GM08714 (cell line): ENCODE measurements around the gene SOHLH1.

ENCODE experiments used
- H3K4me3 ChIP-seq: fragments of 200-500 bp; sonication (Bioruptor generic); 2 replicates; pipeline ENCODE4 v1.5.1; 2014; ENCODE audit warnings: mild to moderate bottlenecking, low read length, inconsistent platforms
- ZNF274 ChIP-seq: IDR thresholded peaks from 2 replicates; pipeline ENCODE4 v1.6.1; 2012; ENCODE audit warnings: mild to moderate bottlenecking, low read depth, low read length

The SOHLH1 gene

GRCh38 chr9:135660407-135660806 lies 38.9 kb downstream of the SOHLH1 start:
- no peak for TF ChIP-seq ZNF274
- H3K4me3 ChIP-seq, result no peak overlapping the region

- TF ChIP-seq ZNF274, result no peak
- H3K4me3 ChIP-seq, result no peak overlapping the region
Measured at GRCh38 chr9:135659252-135659651, 40.0 kb downstream of the SOHLH1 start.

GRCh38 chr9:135657416-135657815 lies 41.9 kb downstream of the SOHLH1 start:
- no peak for TF ChIP-seq ZNF274

GRCh38 chr9:135655317-135655716 lies 44.0 kb downstream of the SOHLH1 start:
- TF ChIP-seq ZNF274, result no peak
- no peak overlapping the region for H3K4me3 ChIP-seq

More at GRCh38 chr9:135657416-135657815, 41.9 kb downstream of the SOHLH1 start:
- H3K4me3 ChIP-seq, result no peak overlapping the region

- no peak for TF ChIP-seq ZNF274
Measured at GRCh38 chr9:135650408-135650807, 48.9 kb downstream of the SOHLH1 start.

GRCh38 chr9:135649508-135649907 lies 49.8 kb downstream of the SOHLH1 start:
- no peak overlapping the region for H3K4me3 ChIP-seq
- TF ChIP-seq ZNF274, result no peak

More at GRCh38 chr9:135650408-135650807, 48.9 kb downstream of the SOHLH1 start:
- H3K4me3 ChIP-seq, result no peak overlapping the region

GRCh38 chr9:135648494-135649410 lies 50.5 kb downstream of the SOHLH1 start:
- TF ChIP-seq ZNF274, result no peak

GRCh38 chr9:135647884-135648283 lies 51.4 kb downstream of the SOHLH1 start:
- TF ChIP-seq ZNF274, result no peak

More at GRCh38 chr9:135648494-135649410, 50.5 kb downstream of the SOHLH1 start:
- no peak overlapping the region for H3K4me3 ChIP-seq

GRCh38 chr9:135644631-135645218 lies 54.6 kb downstream of the SOHLH1 start:
- H3K4me3 ChIP-seq, result no peak overlapping the region
- TF ChIP-seq ZNF274, result no peak

More at GRCh38 chr9:135647884-135648283, 51.4 kb downstream of the SOHLH1 start:
- H3K4me3 ChIP-seq, result no peak overlapping the region
